HG03060 (cell line): ENCODE measurements around the gene ZSWIM7.

ENCODE experiments used
- ATAC-seq: cut with Tn5 transposase; IDR thresholded peaks from one replicate; pipeline ENCODE4 v1.9.1; 2021; ENCODE audit warnings: low read depth, moderate number of reproducible peaks; ENCODE audit not compliant: unreplicated experiment

ZSWIM7 gene, protein sequence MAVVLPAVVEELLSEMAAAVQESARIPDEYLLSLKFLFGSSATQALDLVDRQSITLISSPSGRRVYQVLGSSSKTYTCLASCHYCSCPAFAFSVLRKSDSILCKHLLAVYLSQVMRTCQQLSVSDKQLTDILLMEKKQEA

DNA sequence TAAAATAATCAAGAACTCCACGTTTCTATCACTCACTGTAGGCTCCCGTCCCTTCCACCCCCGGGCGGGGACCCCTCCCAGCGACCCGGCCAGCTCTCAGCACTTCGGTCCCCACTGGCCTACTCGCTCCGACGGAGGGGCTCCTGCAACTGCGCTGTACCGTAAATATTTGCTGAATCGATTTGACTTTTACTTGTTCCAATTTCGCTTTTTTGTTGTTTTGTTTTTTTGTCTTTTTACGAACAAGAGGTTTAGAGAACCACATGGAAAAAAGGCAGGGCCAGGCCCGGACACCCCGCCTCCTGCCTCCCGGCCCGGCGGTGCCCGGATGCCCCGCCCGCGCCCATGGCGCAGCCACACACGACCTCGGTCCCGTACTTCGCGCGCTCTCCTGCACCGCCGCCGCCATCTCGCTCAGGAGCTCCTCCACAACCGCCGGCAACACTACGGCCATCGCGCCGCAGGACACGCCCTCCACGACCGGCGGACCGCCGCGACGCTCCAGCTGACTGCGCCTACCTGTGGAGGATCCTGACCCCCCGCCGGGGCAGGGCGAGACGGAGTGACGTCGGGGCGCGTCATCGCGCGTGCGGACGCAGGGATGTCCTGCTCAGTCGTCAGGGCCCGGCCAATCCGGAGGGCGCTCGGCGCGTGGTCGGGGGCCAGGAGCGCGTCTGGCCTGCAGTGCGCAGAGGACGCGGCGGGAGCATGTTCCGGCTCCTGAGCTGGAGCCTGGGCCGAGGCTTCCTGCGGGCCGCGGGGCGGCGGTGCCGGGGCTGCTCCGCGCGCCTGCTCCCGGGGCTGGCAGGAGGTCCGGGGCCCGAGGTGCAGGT lies at the start of gene ZSWIM7, which contains the start of gene TTC19:
Gene ZSWIM7 (minus strand): TSS at position 564 of the 833 bp plus-strand sequence. CDS start 110 bp downstream, at position 454.
Gene TTC19 (plus strand): TSS at position 684 of the 833 bp plus-strand sequence. CDS start 25 bp downstream, at position 709.
- peak; percentile 91 for ATAC-seq

DNA sequence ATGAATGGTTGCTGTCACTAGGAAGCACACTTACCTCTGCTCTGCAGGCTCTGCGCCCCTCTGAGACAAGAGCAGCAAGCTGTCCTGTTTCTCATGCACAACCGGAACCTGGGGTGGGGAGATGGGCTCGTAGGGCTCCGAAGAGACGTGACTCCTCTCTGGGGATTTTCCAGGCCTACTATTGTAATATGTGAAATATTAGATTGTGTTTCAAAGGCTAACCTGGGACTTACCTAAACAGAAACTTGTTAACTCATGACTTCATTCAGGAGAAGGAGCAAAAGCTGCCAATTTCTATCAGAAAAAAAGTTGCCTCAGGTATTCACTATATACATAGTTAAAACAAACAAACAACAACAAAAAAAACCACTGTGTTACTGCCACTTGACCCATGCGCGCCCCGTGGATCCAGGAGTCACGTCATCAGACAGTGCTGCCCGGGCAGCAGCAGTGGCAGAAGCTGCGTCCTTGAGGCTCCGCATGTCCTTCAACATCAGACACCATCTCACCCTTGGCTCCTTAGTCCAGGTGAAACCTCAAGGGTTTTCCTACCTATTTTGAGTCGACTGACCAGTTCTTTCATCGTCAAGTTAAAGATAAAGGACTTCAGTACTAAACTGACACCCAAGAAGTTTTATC lies 49.4 kb upstream of the ZSWIM7 start:
- ATAC-seq: no peak

DNA sequence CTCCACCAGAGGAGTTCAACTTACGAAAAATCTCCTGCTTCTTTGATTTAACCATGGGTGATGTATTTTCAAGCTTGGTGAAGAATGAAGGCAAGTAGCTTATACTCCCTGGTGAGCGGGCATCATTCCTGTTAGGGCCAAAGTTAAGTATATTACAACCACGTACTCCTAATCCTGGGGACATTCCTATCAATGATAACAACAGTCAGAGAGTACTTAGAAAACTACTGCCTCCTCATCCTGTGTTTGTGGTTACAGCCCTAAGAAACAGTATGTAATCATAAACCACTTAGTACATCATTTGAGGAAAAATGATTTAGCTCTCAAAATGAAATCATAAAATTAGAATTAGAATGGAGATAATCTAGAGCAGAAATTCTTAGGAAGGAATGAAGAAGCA lies 47.5 kb upstream of the ZSWIM7 start:
- ATAC-seq: no peak

DNA sequence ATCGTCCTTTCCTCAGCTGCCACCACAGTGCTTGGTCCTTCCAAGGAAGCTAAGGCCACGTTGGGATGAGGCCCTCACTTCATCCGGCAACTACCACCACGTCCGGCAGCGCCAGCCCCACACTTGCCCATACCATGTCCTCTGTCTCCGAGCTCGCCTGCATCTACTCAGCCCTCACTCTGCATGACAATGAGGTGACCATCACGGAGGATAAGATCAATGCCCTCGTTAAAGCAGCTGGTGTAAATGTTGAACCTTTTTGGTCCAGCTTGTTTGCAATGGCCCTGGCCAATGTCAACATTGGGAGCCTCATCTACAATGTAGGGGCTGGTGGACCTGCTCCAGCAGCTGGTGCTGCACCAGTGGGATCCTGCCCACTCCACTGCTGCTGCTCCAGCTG lies 45.0 kb upstream of the ZSWIM7 start:
- ATAC-seq: no peak

DNA sequence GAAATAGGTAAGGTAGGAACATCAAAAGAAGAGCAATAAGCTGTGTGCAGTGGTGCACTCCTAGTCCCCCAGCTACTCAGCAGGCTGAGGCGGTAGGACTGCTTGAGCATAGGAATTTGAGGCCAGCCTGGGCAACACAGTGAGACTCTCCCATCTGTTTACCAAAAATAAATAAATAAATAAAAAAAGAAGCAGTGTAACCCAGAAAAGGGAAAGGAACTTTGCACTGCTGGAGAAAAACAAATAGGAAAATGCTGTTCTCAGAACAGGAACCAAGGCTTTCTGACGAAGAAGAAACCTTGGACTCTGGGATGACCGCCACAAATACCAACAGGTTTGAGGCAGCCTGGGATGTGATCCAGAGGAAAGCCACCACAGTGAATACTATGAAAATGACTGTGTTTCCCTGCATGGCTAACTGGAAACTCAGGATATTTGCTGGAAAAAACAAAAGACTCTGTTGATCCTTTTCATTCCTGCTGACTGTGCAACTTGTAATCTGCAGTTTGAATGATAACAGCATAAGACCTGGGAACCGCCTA lies 41.3 kb upstream of the ZSWIM7 start:
- no peak for ATAC-seq

DNA sequence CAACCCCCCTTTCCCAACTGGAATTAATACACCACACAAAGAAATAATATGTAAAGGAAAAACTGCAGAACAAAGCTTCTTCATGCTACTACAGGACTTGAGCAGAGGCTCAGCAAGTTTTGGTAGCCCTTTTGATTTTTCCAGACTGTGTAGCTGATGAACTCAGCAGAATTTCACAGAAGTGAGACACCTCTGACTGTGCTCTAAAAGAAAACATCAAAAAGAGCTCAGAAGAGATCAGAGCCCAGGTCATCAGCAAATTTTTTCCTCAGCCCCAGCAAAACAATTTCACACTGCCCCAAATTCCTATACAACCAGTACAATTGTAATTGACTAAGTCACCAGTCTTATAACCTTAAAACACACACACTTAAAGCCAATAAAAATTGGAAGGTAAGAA lies 38.1 kb upstream of the ZSWIM7 start:
- ATAC-seq: no peak

DNA sequence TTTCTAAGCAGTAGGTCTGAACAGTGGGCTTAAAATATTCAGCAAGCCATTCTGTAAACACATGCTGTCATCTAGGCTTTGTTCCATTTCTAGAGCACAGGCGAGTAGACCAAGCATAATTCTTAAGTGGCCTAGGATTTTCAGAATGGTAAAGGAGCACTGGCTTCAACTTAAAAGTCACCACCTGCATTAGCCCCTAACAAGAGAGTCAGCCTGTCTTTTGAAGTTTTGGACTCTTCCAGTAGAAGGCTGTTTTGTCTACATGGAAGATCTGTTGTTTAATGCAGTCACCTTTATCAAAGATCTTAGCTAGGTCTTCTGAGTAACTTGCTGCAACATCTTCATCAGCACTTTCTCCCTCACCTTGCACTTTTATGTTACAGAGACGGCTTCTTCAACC lies 36.8 kb upstream of the ZSWIM7 start:
- no peak for ATAC-seq

DNA sequence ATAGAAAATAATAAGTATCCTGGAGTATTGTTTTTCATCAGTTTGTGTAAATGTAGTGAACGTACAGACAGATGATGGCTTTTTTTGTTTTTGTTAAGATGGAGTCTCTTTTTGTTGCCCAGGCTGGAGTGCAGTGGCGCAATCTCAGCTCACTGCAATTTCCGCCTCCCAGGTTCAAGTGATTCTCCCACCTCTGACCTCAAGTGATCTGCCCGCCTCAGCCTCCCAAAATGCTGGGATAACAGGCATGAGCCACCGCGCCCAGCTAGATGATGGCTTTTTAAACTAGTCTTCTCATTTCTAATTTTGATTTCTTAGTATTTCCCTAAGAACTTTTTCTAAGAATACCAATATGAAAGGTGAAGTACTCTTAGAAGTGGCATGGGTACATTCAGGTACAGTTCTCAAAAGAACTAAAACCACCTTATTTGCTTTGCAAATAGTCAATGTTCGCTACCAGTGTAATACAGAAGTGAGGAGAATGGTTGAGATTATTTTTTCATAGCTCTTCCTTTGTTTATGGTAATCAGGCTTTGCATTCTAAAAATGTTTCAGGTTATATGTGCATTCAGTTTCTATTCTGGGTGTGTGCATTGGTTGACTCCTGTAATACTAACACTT lies 34.3 kb upstream of the ZSWIM7 start:
- no peak for ATAC-seq

DNA sequence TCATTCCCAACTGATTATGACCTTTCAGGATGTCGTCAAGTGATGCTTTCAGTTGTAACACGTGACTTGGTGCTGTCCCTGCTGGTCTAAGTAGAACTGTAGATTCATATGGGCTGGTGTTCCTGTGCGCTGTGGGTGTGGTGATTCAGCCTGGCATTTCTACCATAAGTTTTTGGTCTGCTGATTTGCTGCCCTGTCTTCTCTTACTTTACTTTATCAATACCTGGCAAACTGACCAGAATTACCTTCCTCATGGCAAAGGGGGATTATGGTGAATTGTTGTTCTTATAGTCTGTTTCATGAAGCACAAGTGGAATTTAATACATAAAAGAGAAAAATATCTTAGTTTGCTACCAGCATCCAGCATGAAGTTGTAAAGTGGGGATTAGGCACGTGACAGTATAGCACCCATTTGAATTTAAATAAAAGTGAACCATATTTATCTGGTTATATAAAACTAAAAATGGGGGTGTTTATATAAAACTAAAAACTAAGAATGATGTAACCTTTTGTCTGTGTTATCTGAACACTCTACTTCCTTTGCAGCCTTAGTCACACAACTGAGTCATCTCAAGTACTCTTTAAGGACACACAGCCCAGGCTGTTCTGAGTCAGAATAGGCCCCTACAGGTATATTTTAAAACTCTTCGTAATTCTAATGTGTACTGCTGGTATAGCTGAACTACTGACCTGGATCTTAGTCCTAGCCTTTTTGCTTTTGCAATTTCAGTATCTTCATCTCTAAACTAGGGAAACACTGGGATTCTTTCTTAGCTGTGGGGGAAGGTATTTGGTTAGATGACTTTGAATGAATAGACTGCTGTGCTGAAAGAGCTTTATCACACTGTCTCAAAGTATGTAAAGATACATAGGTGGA lies 28.4 kb upstream of the ZSWIM7 start:
- peak; percentile 75 for ATAC-seq

DNA sequence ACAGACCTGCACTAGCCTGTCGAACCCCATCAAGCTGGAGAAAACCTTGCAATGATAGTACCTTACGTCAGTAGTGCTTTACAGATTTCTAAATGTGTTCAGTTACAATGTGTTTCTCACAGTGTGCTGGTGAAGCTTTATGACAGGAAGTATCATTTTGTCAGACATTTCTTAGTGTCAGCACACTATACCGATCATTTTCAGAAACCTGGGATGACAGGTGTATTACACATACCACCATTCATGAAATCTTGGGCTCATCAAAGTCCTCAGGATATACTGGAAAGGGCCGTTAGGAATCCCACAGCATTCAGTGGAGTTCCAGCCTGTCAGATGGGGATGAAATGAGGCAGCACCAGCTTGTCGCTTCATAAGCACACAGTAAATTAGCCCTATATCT lies 27.4 kb upstream of the ZSWIM7 start:
- ATAC-seq: no peak

DNA sequence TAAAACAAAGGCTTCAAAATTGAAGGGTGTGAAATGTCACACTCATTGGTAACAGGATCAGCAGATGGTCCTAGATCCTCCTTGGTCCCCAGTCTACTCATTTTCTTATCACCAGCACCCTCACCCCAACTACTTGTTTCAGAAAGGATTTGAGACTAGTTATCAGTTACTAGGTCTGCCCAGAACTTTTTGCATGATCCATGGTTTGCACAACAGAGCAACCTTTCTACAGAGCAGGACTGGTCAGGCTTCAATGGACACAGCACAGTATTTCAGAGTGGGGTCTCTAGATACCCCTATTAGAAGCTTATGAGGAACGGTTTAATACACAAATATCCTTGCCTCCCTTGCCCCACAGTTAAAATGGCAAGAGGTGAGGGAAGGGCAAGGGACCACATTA lies 25.7 kb upstream of the ZSWIM7 start:
- ATAC-seq: no peak

DNA sequence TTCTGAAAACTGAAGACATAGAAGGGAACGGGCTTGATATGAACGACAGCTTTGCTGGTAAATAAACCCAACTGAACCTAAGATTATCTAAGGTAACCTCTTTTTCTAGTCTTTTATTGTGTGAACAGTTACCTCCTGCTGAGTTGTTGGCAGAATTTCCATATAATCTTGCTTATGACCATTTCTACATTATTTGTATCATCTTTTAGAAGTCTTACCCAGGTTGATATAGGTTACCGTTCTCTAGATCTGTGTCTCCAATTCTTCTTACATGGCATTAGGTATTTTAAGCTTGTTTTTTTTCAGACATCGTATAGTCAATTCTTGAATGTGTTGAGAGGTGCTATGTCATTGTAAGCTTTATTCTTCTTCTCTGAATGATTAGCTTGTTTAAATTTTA lies 24.4 kb upstream of the ZSWIM7 start:
- ATAC-seq: no peak

DNA sequence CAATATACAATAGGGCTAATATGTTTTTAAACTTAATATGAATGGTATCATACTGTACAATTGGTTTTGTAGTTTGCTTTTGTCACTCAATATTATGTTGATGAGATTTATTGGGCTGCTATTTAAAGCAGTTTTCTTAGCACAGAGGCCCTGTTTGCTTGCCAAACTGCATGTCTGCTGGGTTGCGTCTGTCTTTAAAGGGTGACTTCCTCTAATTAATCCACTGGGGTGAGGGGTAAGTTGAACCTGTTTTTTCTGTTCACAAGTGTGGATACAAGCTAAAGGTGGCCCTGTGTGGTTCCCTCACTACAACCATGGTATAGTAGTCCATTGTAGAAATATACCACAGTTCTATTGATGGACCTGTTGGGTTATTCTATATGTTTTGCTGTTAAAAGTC lies 19.8 kb upstream of the ZSWIM7 start:
- ATAC-seq: no peak

DNA sequence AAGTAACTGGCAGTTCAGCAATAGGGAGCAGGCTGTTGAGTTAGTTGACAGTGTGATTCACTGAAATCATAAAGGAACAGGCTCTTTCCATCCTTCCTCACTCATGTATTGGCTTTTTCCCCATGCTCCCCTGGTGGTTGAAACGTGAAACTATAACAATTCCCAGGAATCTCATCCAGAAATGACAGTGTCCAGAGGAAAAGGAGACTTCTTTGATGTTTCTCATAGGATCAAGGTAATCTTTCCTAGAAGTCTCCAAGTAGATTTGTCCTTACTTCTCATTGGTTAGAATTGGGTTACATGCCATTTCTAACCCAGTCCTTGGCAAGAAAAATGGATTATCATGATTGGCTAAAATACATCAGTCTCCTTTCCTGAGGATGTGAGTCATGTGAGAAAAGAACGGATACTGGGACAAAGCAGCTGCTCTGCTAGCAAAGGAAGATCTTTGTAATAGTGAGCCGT lies 14.5 kb upstream of the ZSWIM7 start:
- no peak for ATAC-seq

DNA sequence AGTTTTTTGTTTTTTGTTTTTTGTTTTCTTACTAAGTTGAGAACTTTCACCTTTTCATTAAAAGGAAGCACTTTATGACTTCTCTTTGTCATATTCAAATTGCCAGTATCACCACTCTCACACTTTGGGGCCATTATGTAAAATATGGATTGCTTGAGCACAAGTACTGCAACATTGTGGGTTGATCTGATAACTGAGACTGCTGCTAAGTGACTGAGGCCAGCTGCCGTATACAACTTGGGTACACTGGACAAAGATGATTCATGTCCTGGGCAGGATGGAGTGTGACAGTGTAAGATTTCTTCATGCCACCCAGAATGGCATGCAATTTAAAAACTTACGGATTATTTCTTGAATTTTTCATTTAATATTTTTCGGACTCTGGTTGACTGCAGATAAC lies 7.9 kb upstream of the ZSWIM7 start:
- ATAC-seq: no peak

DNA sequence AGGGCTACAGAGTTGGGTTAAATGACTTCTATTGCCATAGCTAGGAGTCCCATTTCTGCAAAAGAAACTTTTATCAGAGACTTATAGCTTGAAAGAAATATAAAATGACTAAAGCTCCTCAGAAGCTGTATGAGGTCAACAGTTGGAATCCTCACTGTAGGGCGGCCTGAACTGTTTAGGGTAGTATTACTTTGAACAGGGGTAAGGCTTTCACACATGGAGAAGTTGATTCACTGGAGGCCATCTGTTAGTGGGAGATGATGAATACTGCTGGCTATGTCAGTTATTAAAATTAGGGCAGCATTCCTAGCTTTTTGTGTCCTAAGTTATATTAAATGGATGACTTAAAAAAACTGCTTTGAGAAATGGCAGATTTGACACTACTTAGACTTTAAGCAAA lies 6.1 kb upstream of the ZSWIM7 start:
- ATAC-seq: no peak

DNA sequence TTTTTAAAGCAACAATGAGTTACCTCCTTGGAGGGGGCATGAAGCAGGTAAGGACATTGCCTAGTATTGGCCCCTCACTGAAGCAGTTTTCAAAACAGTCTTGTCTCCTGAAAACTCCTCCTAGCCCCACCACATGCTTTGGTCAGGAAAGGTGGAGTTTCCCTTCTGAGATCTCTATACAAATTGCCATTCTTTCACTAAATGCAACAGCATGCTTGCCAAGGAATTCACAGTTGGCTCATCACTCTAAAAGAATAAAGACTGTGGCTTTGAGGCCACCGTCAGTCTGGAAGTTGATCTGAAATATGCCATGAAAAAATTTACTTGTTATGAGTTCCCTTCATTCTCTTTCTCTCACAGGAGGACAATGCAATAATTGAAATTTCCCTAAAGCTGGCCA lies 4.3 kb upstream of the ZSWIM7 start:
- no peak for ATAC-seq

DNA sequence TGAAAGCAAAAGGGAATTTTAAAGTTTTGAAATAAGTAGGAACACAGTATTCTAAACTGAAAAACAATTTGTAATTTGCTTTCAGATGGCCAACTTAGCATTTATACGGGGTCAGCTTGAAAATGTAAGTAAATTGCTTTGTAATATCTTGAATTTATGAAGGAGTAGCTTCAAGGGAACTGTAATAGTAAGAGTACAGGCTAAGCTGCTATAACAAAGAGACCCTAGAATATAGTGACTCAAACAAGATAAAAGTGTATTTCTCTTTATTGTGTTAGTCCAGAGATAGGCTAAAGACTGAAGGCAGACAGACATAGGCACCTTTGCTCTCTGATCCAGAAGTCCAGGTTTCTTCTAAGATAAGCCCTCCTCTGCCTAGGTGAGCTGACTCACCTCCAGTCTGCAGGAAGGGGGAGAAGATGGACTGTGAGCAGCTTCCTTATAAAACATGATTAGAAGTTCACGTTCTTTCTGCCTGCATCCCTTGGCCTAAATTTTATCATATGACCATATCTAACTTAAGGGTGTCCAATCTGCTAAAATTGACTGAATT lies 3.3 kb upstream of the ZSWIM7 start:
- no peak for ATAC-seq

DNA sequence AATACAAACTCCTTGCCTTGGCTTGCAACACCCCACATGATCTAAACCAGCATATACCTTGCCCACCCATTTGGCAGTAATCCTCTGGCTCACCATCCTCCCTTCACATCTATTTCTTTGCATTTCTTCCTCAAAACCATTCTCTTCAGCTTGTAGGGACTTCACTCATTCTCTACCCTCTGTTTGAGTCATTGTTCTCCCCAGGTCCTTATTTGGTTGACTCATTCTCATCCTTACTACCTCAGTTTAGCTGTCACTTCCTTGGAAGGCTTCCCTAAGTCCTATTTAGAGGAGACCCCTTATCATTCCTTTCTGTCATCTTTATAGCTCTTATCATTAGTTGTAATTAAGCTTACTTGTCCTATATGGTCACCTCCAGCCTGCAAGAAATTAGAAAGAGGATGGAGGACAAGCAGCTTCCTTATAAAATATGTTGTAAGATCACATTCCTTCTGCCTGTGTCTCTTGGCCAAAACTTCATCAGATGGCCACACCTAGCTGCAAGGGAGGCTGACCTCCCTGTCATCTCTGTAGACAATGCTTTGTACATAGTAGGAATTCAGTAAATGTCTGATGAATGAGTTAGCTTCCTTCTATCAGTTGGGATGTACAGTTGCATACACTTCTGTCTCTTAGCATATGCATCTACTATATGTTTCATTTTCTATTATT lies 1.9 kb upstream of the ZSWIM7 start:
- no peak for ATAC-seq
